A549 (cell line): ENCODE results near the gene RAB3GAP1. TPM values are rescaled to one million over a fixed set of nuclear protein-coding genes. Genes with fewer than 3 reads are reported as not detected.
"Not testable (repeated sequence)": the region's sequence is repeated elsewhere in the genome, so short reads cannot be mapped to it uniquely, and the experiment has no call there.

Experiments
- ATAC-seq, 2 experiments: fragments of 200-7000 bp in 1 of 2; fragments of >200 bp in 1 of 2; cut with Nextera tagmentation in 1 of 2; cut with Tn5 transposase in 1 of 2; 3 replicates each; pipeline versions ENCODE4 v1.8.0 to v1.9.1; 2018 to 2020; ENCODE audit warnings: mild to moderate bottlenecking in 1 of 2, moderate library complexity in 1 of 2
- CTCF ChIA-PET: fragments of 300-600 bp; sonication (Branson Sonifier 250); formaldehyde crosslinking; extraction: SDS; loops from one replicate; lab custom pipeline; 2021; ENCODE audit warnings: antibody characterized with exemption, inconsistent platforms; lab: Yijun Ruan, JAX
- POLR2A ChIA-PET: fragments of 350-600 bp; formaldehyde crosslinking; extraction: SDS; loops from one replicate; lab custom pipeline; 2021; ENCODE audit warnings: antibody characterized with exemption, inconsistent platforms; lab: Yijun Ruan, JAX
- DNase-seq, 2 experiments: peaks; one replicate each; pipeline versions ENCODE4 v3.0.0 to v3.0.0-alpha.2; 2011 to 2016; ENCODE audit warnings: low read depth in 1 of 2, low spot score in 1 of 2
- FAIRE-seq: peaks from 2 replicates; lab custom pipeline; 2011; peaks lifted over from hg19 to GRCh38; lab: Jason Lieb, UNC
- H3K27ac ChIP-seq, 2 experiments: fragments of >200 bp; sonication (Bioruptor Twin); formaldehyde crosslinking; 3 replicates each; pipeline ENCODE4 v1.5.1; 2016 to 2017
- H3K4me1 ChIP-seq: fragments of >200 bp; sonication (Bioruptor Twin); formaldehyde crosslinking; 3 replicates; pipeline ENCODE4 v1.6.1; 2016
- H3K4me2 ChIP-seq: fragments of >200 bp; sonication (Bioruptor Twin); formaldehyde crosslinking; 3 replicates; pipeline ENCODE4 v1.6.1; 2016
- H3K4me3 ChIP-seq: fragments of >200 bp; sonication (Bioruptor Twin); formaldehyde crosslinking; 3 replicates; pipeline ENCODE4 v1.5.1; 2016
- H3K9me3 ChIP-seq: fragments of >200 bp; sonication (Bioruptor Twin); formaldehyde crosslinking; 3 replicates; pipeline ENCODE4 v1.6.1; 2016
- BCL3 ChIP-seq: fragments of >200 bp; sonication (Bioruptor Twin); formaldehyde crosslinking; IDR thresholded peaks from 3 replicates; pipeline ENCODE4 v1.6.1; 2016
- CBX2 ChIP-seq: fragments of 200-600 bp; sonication (generic); IDR thresholded peaks from 2 replicates; pipeline ENCODE4 v1.6.1; 2016; ENCODE audit warnings: low read depth, mild to moderate bottlenecking, borderline replicate concordance
- CBX8 ChIP-seq: fragments of 200-600 bp; sonication (generic); IDR thresholded peaks from 2 replicates; pipeline ENCODE4 v1.6.1; 2016
- CHD4 ChIP-seq: fragments of 200-600 bp; sonication (generic); IDR thresholded peaks from 2 replicates; pipeline ENCODE4 v1.6.1; 2016; ENCODE audit warnings: antibody characterized with exemption, mild to moderate bottlenecking, borderline replicate concordance
- E2F6 ChIP-seq: IDR thresholded peaks from 2 replicates; pipeline ENCODE4 v1.6.1; 2012; ENCODE audit warnings: low read depth, borderline replicate concordance
- EHMT2 ChIP-seq: fragments of 200-600 bp; sonication (generic); IDR thresholded peaks from 2 replicates; pipeline ENCODE4 v1.6.1; 2016; ENCODE audit warnings: antibody characterized with exemption, low read depth, mild to moderate bottlenecking, moderate library complexity
- ELK1 ChIP-seq: fragments of 150-350 bp; IDR thresholded peaks from 2 replicates; pipeline ENCODE4 v1.6.1; 2014; ENCODE audit warnings: low read depth, mild to moderate bottlenecking, low read length
- HDAC2 ChIP-seq: fragments of 200-600 bp; sonication (generic); IDR thresholded peaks from 2 replicates; pipeline ENCODE4 v1.6.1; 2016
- HMGXB4 ChIP-seq: fragments of 250-450 bp; sonication (Bioruptor Pico); IDR thresholded peaks from 2 replicates; pipeline ENCODE4 v1.5.0; 2021; ENCODE audit warnings: mild to moderate bottlenecking, moderate library complexity, borderline replicate concordance
- KDM5A ChIP-seq: fragments of 200-600 bp; sonication (generic); IDR thresholded peaks from 2 replicates; pipeline ENCODE4 v1.6.1; 2016; ENCODE audit warnings: antibody characterized with exemption, mild to moderate bottlenecking
- MAFK ChIP-seq: fragments of 450-650 bp; IDR thresholded peaks from 2 replicates; pipeline ENCODE4 v1.6.1; 2014; ENCODE audit not compliant: partially characterized antibody
- MAZ ChIP-seq: fragments of 150-350 bp; IDR thresholded peaks from 2 replicates; pipeline ENCODE4 v1.6.1; 2014; ENCODE audit warnings: antibody characterized with exemption, low read depth, low read length, borderline replicate concordance
- NPAS2 ChIP-seq: fragments of 250-450 bp; sonication (Bioruptor Pico); IDR thresholded peaks from 2 replicates; pipeline ENCODE4 v1.8.0; 2022; ENCODE audit warnings: mild to moderate bottlenecking, moderate library complexity, borderline replicate concordance
- POLR2A ChIP-seq: IDR thresholded peaks from 2 replicates; pipeline ENCODE4 v1.6.1; 2012; ENCODE audit warnings: mild to moderate bottlenecking, low read length
- POLR2AphosphoS2 ChIP-seq: conservative IDR thresholded peaks from 2 replicates; pipeline ENCODE4 v1.6.1; 2012; ENCODE audit warnings: low read length, improper control_type of control experiment, inconsistent platforms
- RAD21 ChIP-seq, 2 experiments: fragments of >200 bp in 1 of 2; sonication (Bioruptor Twin) in 1 of 2; formaldehyde crosslinking in 1 of 2; IDR thresholded peaks in 1 of 2; conservative IDR thresholded peaks in 1 of 2; 2 replicates in 1 of 2; 3 replicates in 1 of 2; pipeline ENCODE4 v1.6.1; 2012 to 2018; ENCODE audit warnings: inconsistent platforms in 1 of 2
- RNF2 ChIP-seq: fragments of 200-600 bp; sonication (generic); IDR thresholded peaks from 2 replicates; pipeline ENCODE4 v1.6.1; 2016; ENCODE audit warnings: low read depth, mild to moderate bottlenecking, antibody characterized with exemption, moderate library complexity, borderline replicate concordance
- SMC3 ChIP-seq: fragments of >200 bp; sonication (Bioruptor Twin); formaldehyde crosslinking; IDR thresholded peaks from 3 replicates; pipeline ENCODE4 v1.6.1; 2018; ENCODE audit warnings: inconsistent platforms
- TP53 ChIP-seq: fragments of 250-450 bp; sonication (Bioruptor Pico); IDR thresholded peaks from 2 replicates; pipeline ENCODE4 v1.5.0; 2021; ENCODE audit warnings: mild to moderate bottlenecking, moderate library complexity
- USF2 ChIP-seq: fragments of 450-650 bp; IDR thresholded peaks from 2 replicates; pipeline ENCODE4 v1.6.1; 2014; ENCODE audit warnings: antibody characterized with exemption
- WGBS: methylation state at CpG from one replicate; pipeline ENCODE4 v1.1.6; 2017; ENCODE audit errors: missing lambda C conversion rate; 5-methylcytosine and 5-hydroxymethylcytosine counted together
- polyA plus RNA-seq, 4 experiments: library from polyadenylated mRNA; depleted of rRNA in 3 of 4; stranded (reverse); fragments of >200 nt; fragmentation: RNase III in 1 of 4; extraction: RNeasy Plus Mini Kit Qiagen cat#74134 plus additional on column Dnase treatment in 1 of 4; gene quantifications; 2 replicates in 3 of 4; 3 replicates in 1 of 4; pipeline ENCODE4 v1.2.3, GENCODE V29; 2011 to 2017

Gene RAB3GAP1
- polyA plus RNA-seq, 2 of the 4 experiments (the other 2 are of a cell fraction) = 29.7 to 44.6 TPM

GRCh38 chr2:135033216-135033615, 18.9 kb upstream of the RAB3GAP1 start:
- H3K4me2 ChIP-seq, POLR2A ChIA-PET, ATAC-seq, H3K27ac ChIP-seq, CTCF ChIA-PET, H3K4me1 ChIP-seq, DNase-seq, FAIRE-seq, H3K4me3 ChIP-seq, H3K9me3 ChIP-seq: not testable (repeated sequence)
- WGBS = no CpG with 5 or more reads among the region's 33 CpGs

- 51% methylated on average over 3 of the region's 3 CpGs for WGBS
- CTCF ChIA-PET = interaction anchor here (0.9 kb wide), 1 partner anchor 34 kb away, joined by 3 read pairs; no protein-coding TSS in a partner anchor
- no peak for ATAC-seq
- no peak overlapping the region for H3K27ac ChIP-seq
- no peak for TF ChIP-seq SMC3
- no peak for TF ChIP-seq MAFK
- no peak for TF ChIP-seq ELK1
- TF ChIP-seq EHMT2 = no peak
- no peak for TF ChIP-seq TP53 (CRISPR knock-in tag)
- no peak for TF ChIP-seq NPAS2 (CRISPR knock-in tag)
- no peak for TF ChIP-seq HMGXB4
- TF ChIP-seq CBX2 = no peak
- no peak for TF ChIP-seq POLR2AphosphoS2
- TF ChIP-seq USF2 = no peak
- TF ChIP-seq E2F6 = no peak
- no peak for TF ChIP-seq CHD4
- no peak for TF ChIP-seq RNF2
- TF ChIP-seq MAZ = no peak
- no peak for TF ChIP-seq BCL3
- TF ChIP-seq CBX8 = no peak
- no peak for TF ChIP-seq RAD21 (conservative IDR thresholded peaks at IDR 0.05 in 1 of 2, IDR thresholded peaks at IDR 0.05 in 1 of 2)
- no peak for TF ChIP-seq HDAC2
- TF ChIP-seq KDM5A = no peak
- no peak for TF ChIP-seq POLR2A
- TF ChIP-seq, all 56 proteins: peak for 0
- H3K9me3 ChIP-seq = no peaks in the 10 kb centered on the region
- no peak overlapping the region for H3K4me3 ChIP-seq
- POLR2A ChIA-PET = no interaction called here
- H3K4me1 ChIP-seq = no peaks in the 10 kb centered on the region
- no peak for FAIRE-seq
- H3K4me2 ChIP-seq = no peak overlapping the region
- no peak for DNase-seq
Measured at GRCh38 chr2:135037831-135038230, 14.3 kb upstream of the RAB3GAP1 start.
